Superior temporal gyrus (tissue), 1 donor: Measurements from ENCODE around the gene DPF3.

Experiments
- DNase-seq: peaks from one replicate; pipeline ENCODE4 v3.0.0-alpha.2; 2016; ENCODE audit errors: extremely low spot score

DPF3 gene

DNA sequence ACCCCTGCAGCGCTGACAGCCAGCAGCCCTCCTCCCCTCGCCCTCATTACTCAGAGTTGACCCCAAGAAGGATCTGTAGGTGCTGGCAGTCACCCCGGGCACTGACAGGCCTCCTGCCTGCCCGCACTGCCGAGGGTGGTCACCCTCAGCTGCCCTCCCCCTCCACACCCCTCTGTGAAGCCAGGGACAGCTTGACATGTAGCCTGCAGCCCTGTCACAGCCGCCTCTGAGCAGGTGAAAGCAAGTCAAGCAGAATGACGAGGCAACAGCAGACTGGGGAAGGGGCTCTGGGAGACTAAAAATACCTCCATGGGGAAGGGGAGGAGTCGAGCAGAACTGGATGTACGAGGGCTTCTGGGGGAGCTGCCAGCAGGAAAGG, 178.1 kb downstream of the DPF3 start:
- no peak for DNase-seq

DNA sequence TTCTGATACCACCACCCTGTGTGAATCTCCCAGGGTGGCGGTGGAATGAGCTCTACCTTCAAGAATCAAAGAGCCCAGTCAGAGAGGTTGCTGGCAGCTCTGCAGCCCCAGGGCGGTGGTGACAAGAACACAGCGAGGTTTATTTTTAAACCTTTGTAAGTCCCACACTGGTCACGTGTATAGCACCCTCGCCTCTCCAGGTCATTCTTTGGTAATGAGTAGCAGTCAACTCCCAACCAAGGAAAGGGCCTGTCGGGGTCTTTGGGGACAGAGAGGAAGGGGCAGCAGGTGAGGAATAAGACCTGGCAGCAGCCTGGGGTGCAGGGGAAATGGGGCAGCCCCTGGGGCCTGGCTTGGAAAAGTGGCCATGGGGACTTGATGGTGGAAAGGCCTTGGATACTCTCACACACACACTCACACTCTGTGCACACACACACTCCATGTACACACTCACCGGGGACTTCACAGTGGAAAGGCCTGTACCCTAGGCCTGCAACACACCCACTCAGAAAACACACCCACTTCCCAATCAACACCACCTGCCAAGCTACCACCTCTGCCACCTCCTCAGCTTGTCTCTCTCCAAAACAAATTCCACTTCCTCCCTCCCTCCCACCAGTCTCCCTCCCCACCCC, 178.6 kb downstream of the DPF3 start:
- no peak for DNase-seq

DNA sequence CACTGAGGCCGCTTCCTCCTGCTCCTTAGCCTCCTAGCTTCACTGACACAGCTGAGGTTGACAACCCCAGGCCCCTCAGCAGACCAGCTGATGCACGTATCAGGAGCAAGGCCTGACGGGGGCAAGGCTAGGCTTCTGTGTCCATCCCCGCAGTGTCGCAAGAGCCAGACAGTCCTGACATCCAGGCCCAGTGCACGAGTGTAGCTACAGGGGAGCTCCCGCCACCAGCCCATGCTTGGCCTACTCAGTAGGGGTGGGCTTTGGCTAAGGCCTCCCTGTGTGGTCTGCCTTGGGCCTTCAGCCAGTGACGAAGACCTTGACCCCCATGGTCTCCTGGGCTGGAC, 179.1 kb downstream of the DPF3 start:
- no peak for DNase-seq

DNA sequence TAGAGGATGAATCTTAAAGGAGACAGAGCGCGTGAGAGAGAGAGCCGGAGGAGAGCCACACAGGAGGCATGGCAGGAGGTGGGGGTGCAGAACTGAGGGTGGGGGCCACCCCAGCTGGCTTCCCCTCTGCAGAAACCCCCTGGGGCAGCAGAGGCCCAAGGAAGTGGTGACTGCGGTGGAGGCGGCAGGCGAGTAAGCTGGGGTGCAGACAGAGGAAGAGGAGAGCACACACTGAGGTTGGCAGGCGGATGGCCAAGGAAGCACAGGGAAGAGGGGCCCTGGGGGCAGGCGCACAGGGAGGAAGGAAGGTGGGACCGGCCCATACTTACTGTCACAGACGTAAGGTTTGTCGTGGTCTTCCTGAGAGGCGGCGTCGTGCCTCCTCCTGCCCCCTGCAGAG, 179.8 kb downstream of the DPF3 start:
- no peak for DNase-seq

DNA sequence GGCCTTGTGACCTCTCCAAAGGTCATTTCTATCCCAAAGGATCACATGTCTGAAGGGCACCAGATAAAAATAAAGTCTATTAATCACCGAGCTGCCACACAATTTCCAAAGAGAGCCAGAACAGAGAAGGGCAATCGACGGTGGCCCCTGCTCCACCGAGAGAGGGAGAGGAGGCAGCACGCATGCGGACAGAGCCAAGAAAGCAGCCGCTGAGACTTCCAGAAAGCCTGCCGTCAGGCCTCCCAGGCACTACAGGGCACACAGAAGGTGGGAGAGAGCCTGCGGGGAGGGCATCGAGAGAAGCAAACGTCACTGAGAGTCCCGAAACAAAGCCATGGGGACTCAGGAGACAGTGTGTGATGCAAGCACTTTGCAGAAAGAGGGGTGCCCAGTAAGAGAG, 182.0 kb downstream of the DPF3 start:
- DNase-seq = no peak

DNA sequence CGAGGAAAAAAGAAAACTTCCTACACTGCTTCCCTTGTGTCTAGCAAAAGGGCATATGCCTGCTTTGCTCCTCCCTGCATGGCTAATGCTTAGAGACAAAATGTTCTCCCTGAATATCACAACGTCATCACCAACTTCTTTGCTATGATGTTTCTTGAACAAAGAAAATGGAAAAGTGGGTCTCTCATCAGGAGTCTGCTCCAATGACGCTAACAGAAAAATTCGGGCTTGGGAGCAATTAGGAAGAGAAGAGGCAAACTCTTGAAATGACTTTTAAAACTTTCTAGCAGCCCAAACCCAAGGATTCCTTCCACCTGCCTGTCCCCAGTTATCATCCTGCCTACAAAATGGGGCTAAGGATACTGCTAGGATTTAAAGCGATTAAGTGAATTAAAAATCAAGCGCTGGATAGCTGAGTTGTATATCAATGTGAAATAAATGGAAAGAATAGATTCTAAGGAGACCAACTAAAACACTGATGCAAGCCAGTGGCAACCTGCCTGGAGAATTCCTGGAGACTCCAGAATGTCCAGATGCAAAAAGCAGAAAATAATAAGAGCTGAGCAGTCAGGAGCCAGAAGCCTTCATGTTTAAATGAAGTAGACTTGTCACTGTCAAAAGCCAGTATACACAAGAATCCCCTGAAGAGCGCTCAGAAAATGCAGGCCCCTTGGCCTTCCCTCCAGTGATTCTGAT, 183.8 kb downstream of the DPF3 start:
- DNase-seq = no peak

DNA sequence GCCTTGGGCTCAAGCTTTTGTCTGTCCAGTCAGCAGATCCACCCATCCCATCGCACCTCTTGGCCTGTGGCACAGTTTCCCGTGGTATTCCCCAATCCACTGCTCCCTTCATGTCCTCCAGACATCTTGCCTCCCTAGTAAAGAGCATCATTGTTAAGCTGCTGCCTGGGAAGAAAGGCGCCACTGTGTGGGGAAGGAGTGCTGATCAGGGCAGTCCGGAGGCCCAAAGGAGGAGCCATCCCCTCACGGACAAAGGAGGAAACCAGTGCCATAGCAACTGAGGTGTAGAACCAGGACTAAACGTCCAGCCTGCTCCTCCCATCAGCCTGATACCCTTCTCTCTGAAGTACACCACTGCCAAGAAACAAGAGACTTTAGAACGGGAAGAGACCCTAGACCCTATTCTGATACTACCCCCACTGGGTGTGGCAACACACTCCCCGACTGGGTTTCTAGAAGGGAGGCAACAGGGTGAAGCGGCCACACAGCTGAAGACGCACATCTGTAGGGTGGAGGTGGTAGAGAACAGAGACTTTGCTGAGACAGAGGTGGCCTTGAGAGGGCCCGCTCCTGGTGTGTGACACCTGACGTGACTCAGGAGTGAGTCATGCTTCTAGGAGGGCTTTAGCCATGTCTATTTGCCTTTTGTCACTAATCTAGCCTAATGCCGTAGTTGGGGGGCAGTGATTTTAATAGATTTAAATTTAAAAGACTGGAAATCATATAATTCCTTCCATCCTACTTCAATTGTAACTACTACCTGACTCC, 185.0 kb downstream of the DPF3 start:
- DNase-seq = peak; percentile 79

DNA sequence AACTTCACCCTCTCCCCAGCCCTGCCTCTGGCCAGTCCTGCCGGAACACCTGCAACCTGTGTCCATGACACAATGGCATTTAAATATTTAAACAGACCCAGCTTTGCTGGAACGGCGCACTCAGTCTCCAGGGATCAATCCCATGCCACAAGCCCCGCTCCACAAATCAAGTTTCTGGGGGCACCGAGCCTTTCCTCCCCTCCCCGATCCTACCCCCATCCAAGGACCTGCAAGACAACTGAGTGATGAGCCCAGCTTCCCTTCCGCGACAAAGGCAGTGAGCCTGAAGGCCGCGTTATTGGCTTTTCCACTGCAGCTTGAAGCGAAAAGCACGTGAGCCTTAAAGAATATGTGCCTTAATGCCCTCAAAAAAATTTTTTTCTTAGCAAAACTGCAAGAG, 185.7 kb downstream of the DPF3 start:
- DNase-seq = no peak

DNA sequence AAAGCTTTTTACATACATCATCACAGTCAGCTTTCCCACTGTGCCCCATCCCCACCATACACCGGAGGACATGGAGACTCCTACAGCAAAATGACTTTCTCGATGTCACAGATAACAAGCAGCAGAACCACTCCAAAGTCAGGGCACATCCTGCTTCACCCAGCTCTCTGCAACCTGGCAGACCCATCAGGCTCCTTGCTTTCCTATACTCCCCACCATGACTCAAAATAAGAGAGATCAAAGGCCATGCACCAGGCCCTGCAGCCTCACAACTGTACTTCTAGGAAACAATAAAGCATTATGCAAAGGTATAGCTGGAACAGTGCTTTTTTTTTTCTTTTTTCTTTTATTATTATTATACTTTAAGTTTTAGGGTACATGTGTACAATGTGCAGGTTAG, 187.4 kb downstream of the DPF3 start:
- DNase-seq = no peak

DNA sequence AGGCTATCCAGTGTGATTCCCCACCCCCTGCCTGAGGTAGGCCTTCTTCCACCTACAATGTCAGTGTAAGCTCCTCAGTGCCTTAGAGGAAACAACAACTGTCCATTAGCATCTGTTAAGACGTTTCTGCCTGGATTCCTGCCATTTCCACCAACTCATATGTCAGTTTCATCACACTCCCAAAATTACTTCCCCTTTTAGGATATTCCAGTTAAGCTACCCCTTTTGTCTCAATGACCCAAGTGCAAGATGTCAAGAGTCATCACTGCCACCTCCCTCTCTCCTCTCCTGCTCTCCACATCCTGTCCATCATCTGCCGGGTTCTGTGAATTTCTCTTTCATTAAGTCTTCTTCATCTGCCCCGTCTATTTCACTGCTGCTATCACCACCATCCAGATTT, 189.4 kb downstream of the DPF3 start:
- no peak for DNase-seq

DNA sequence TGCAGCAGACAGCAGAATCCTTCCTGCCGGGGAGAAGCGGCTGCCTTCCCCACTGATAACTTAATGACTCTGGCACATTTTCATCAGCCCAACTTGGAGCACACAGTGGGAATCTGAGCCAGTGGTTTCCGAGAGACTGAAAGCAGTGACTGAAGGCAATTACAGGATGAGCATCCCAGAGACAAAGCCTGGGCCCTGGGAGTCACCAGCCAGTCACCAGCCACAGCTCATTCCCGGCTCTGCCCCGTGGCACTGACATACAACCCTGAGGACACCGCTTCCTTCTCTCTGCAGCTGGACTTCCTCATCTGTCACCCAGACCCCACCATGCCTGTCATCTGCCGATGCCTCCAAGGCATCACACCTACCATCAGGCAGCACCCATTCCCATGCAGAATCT, 192.3 kb downstream of the DPF3 start:
- no peak for DNase-seq

DNA sequence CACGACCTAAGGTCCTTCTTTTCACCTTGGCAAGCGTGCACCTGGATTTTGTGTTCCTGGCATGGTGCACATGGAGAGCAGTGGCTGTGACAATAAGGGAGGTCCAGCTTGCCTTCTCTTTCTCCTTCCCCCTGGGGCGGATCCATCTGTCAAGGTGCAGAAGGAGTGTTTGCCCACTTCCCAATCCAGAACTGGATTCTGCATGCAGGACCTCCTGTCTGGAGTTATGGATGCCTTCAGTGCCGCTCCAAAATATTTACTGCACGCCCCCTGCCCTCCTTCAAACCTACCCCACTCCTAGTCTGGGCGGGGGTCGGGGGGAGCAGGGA, 192.7 kb downstream of the DPF3 start:
- DNase-seq = no peak

DNA sequence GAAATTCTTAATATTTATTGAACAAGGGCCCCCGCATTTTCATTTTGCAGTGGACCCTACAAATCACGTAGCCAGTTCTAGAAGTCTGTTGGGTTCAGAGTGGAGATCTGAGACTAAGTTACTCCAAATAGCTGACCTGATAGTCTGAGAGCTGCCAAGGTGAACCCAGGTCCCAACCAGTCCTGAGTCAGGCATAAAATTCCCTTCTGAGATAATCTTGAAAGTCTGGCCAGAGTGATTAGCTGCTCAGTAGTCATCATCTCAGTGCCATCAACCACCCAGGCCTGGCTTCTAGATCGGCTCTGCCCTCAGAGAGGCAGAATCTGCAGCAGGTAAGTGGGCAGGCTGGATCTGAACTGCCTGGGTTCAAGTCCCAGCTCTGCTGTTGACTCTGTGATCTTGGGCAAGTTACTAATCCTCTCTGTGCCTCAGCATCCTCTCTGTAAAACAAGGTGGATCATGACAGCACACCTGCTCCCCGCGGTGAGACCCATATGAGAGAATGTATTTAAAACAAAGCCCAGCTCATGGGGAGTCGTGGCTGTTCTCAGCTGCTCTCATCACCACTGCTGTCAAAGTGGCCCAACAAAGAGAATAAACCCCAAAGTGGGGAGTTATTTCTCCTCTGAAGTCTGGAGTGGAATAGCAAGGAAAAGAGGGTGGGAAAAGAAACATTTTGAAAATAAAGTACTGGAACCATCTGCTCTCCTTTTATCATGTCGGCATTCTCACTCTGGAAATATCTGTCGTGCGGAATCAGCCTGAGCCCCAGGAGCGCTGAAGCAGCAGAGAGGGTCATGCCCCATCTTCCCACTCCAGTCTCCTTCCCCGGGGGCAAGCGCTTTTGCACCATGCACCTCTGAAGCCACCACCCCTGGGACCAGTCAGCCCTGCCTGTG, 193.3 kb downstream of the DPF3 start:
- DNase-seq = no peak

DNA sequence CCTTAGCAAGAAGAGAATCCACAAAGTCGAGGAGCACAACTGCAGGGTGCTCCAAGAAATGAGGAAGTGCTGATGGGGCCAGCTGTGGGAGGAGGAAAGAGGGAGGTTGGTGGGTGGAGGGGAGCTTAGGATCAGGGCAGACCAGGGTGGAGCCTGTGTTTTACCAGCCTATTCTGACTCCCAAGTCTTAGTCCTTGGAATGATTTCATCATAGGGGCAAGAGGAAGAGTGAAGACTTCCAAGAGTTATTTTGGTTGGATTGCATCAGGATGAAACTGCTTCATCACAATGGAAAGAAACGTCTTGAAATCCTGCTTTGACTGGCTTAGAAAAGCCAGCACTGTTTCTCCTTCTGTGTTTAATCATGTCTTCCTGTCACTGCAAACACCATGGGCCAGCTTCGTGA, 194.0 kb downstream of the DPF3 start:
- no peak for DNase-seq

DNA sequence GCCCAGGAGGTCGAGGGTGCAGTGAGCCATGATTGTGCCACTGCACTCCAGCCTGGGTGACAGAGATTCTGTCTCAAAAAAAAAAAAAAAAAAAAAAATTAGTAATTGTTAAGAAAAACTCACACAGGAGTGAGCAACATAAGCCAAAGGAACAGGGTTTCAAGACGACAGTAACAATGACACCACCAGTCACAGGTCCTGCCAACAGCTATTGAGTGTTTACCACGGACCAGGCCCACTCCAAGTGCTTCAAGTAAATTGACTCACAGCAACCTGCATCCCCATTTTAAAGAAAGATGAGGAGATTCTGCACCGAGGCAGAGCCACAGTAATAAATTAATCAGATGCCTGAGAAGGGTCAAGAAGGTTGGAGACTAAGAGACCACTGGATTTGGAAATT, 194.5 kb downstream of the DPF3 start:
- DNase-seq = no peak

DNA sequence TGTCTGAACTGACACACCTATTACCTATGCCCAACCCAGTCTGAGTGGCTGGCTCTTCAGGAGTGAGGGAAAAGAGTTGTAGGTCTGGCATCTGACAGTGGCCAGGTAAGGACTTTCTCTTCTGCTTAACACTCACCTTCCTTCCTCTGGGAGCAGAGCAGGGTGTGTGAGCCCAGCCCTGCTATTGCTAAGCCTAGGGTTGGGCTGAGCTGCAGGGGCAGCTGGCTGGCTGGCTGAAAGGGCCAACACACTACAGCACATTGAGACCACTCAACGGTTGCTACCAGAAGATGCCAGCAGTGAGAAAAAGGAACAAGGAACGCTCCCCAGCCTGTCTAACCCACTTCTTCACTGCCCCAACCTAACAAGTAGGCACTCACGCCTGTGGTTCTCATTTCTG, 201.2 kb downstream of the DPF3 start:
- DNase-seq = no peak

DNA sequence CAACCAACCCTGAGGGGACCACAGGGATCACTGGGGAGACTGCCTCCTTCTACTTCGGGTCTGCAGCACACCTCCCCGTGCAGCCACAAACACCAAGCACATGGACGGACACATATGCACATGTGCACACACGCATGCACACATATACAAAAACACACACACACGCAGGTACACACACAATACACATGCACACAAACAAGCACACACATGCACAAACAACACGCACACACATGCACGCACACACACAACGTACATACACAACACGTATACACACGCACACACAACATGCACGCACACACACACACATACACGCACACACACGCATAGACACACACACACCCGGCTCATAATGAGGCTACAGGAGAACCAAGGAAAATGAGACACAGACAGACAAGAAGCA, 203.6 kb downstream of the DPF3 start:
- no peak for DNase-seq

DNA sequence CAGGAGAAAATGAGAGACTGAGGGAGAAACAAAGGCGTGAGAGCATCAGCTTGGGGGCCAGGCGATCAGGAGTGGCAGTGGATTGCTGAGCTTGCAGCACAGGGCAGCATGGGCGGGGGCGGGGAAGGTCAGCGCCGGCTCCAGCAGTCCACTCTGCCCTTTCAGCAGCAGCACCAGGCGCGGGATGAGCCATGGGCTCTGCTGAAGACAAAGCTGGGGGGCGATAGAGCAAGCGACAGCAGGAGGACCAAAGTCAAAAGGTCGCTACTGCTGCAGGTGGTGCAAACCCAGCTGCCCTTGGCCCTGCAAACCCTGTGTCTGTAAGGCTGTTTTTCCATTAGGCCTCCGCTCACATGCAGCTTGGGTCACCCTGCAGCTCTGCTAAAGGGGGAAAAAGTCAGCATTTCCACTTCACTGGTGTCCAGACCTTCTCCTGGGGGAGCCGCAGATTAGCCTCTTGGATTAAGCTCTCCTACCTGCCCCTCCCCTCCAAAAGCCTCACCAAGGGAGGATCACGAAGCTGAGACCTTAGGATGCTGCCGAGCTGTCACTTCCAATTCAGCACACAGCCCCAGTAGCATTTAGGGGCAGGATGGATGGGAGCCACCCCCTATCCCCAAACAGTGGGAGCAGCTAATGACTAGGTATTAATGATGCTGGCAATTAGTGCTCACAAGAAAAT, 204.8 kb downstream of the DPF3 start:
- no peak for DNase-seq

DNA sequence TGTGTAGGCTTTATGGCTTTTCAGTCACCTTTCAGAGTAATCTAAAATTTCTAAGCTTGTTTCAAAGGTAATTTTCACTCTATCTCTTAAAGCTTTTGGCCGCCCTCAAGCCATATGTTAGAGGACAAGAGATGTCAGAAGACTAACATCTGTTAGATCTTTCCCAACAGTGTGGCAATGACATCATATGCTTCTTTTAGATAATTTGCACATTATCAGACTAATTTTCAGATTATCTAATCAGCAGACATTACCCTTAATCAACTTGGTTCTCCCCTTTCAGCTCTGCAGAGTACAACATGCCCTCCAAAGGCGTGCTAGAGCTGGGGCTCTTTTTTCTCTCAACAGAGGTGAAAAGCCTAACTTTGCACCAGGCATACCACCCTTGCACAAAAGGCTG, 207.1 kb downstream of the DPF3 start:
- no peak for DNase-seq

DNA sequence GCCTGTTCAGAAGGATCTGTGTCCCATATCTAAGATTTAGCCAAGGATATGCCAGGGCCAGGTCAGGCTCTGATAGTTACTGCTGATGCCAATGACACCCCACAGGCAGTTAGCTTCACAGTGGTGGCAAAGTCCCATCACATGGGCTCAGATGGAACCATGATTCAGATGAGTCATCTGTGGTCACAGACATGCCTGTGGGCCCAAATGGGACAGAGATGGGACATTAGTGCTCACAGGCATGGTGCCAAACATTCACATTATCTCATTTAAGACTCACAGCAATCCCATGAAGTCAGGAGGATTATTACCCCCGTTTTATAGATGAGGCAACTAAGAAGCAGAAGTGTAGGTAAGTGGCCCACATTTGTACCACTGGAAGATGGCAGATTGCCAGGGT, 207.8 kb downstream of the DPF3 start:
- no peak for DNase-seq

DNA sequence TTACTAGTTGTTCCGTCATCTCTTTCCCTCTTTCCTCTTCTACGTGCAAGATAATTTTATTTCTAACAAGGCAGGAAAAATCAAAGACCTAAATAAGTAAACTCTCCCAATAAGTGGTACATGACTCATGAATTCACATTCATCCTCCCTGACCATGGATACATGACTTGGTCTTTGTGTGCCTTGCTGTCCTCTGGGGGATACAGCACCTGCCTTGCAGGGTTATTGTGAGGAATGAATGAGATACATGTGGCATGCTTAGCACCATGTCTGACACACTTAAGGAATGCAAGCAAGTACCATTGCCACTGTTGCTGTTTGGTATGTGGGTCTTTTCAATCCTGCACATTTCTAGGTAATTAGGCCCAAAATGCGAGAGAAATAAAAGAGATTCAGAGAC, 208.4 kb downstream of the DPF3 start:
- no peak for DNase-seq

DNA sequence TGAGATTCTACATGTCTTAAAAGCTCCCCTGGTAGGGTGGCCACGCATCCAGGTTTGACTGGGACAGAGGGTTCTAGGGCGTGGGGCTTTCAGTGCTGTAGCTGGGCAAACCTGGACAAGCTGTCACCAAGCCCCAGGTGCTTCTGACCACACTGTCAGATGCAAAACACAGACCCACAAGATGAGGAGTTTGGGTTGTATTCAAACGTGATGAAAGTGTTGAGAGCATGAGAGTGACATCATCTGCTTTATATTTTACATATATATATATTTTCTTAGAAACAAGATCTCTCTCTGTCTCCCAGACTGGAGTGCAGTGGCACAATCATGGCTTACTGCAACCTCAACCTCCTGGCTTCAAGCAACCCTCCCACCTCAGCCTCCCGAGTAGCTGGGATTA, 210.1 kb downstream of the DPF3 start:
- DNase-seq = no peak
